SK-N-SH (cell line): Measurements from ENCODE around the gene TADA2B.

Experiments used
- EP300 ChIP-seq, 2 experiments: IDR thresholded peaks; 2 replicates each; pipeline versions ENCODE4 v1.4.0 to v1.6.1; 2012; ENCODE audit warnings: borderline replicate concordance in 1 of 2, low read depth in 1 of 2, low read length in 1 of 2
- EZH2phosphoT487 ChIP-seq: fragments of 200-600 bp; sonication (generic); IDR thresholded peaks from 2 replicates; pipeline ENCODE4 v1.6.1; 2017; ENCODE audit warnings: low read depth, mixed run types, mild to moderate bottlenecking, antibody characterized with exemption, moderate library complexity, borderline replicate concordance
- POLR2AphosphoS5 ChIP-seq: IDR thresholded peaks from 2 replicates; pipeline ENCODE4 v1.6.1; 2012; ENCODE audit warnings: low read depth, low read length
- SIN3A ChIP-seq: IDR thresholded peaks from 2 replicates; pipeline ENCODE4 v1.6.1; 2012; ENCODE audit warnings: low read depth, mild to moderate bottlenecking, low read length, moderate library complexity, borderline replicate concordance
- TF ChIP-seq, protein P1 (sequence below): fragments of 200-600 bp; sonication (generic); IDR thresholded peaks from 2 replicates; pipeline ENCODE4 v1.6.1; 2017; ENCODE audit warnings: antibody characterized with exemption, mild to moderate bottlenecking, moderate library complexity

DNA sequence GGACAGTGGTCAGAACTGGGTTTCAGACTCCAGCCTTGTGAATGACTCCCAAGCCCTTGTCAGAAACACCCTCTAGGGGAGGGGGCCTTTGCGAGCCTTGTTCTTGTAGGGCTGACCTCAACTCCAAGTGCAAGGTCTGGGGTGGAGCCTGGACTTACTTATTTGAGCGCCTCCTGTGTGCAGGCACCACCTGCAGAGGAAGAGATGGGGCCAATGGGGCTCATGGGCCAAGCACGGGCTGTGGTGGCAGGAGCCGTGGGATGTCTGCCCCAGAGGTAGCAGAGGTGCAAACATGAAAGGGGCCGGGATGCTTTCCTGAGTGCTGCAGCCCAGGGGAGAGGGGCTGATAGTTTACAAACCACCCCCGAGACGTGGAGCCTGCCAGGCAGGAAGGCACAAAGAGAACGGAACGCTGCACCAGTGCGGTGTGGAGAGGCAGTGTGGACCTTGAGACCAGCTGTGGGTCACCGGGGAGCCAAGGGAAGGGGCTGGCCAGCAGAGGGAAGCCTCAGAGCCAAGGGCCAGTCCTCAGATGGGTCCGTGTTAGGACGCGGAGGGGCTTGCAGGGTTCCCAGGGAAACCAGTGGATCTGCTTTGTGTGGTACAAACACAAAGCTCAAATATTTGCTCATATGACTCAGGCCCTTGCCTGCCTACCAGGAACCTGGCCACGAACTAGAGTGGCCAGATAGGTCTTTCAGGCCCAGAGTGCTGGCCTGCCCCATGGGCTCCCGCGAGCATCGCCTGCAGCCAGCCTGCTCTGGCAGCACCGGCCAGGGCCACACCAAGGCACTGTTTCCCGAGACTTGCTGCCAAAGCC lies 8.7 kb upstream of the TADA2B start:
- TF ChIP-seq, protein P1, sequence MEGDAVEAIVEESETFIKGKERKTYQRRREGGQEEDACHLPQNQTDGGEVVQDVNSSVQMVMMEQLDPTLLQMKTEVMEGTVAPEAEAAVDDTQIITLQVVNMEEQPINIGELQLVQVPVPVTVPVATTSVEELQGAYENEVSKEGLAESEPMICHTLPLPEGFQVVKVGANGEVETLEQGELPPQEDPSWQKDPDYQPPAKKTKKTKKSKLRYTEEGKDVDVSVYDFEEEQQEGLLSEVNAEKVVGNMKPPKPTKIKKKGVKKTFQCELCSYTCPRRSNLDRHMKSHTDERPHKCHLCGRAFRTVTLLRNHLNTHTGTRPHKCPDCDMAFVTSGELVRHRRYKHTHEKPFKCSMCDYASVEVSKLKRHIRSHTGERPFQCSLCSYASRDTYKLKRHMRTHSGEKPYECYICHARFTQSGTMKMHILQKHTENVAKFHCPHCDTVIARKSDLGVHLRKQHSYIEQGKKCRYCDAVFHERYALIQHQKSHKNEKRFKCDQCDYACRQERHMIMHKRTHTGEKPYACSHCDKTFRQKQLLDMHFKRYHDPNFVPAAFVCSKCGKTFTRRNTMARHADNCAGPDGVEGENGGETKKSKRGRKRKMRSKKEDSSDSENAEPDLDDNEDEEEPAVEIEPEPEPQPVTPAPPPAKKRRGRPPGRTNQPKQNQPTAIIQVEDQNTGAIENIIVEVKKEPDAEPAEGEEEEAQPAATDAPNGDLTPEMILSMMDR = no peak
- TF ChIP-seq SIN3A (no peak), POLR2AphosphoS5 (no peak), EP300 (IDR thresholded peaks at IDR 0.05; ENCODE audit: borderline replicate concordance in 1 of 2, low read depth in 1 of 2, low read length in 1 of 2) (no peak), EZH2phosphoT487 (no peak)
